Activated naive CD4-positive, alpha-beta T cell treated with Interleukin-2 at 50 U/mL for 16 hours (primary cell): Measurements from ENCODE around the gene SYNPO2L.

ENCODE experiments used
- DNase-seq: peaks from one replicate; pipeline ENCODE4 v3.0.0-alpha.2; 2020

SYNPO2L gene

GRCh38 chr10:73614720-73615119, 41.1 kb downstream of the SYNPO2L start:
- DNase-seq = no peak

- no peak for DNase-seq
Measured at GRCh38 chr10:73609116-73609515, 46.7 kb downstream of the SYNPO2L start.

GRCh38 chr10:73601486-73601921, 54.3 kb downstream of the SYNPO2L start:
- DNase-seq = no peak

GRCh38 chr10:73597346-73597745, 58.5 kb downstream of the SYNPO2L start:
- no peak for DNase-seq
